RWPE2 (cell line): ENCODE measurements around the gene IRF2BPL.
A peak's percentile ranks its signal among the peaks of the same experiment; 100 is the strongest.

Source experiments
- ATAC-seq: fragments of 200-7000 bp; cut with Tn5 transposase; 3 replicates; pipeline ENCODE4 v1.9.1; 2021; ENCODE audit warnings: low read depth
- DNase-seq: peaks from one replicate; pipeline ENCODE4 v3.0.0-alpha.2; 2020; ENCODE audit warnings: low spot score
- H3K27ac ChIP-seq: fragments of 450-650 bp; 2 replicates; pipeline ENCODE4 v1.5.1; 2017; ENCODE audit warnings: mild to moderate bottlenecking; ENCODE audit not compliant: poor library complexity, severe bottlenecking
- H3K27me3 ChIP-seq: fragments of 250-450 bp; sonication (Bioruptor Pico); 2 replicates; pipeline ENCODE4 v1.5.1; 2021; ENCODE audit warnings: mild to moderate bottlenecking, moderate library complexity; ENCODE audit not compliant: insufficient read depth, poor library complexity, severe bottlenecking
- H3K36me3 ChIP-seq: fragments of 250-450 bp; sonication (Bioruptor Pico); 2 replicates; pipeline ENCODE4 v1.5.1; 2020; ENCODE audit warnings: low read depth, mild to moderate bottlenecking, moderate library complexity
- H3K4me1 ChIP-seq: fragments of 250-450 bp; sonication (Bioruptor Pico); 2 replicates; pipeline ENCODE4 v1.5.1; 2021; ENCODE audit warnings: mild to moderate bottlenecking, moderate library complexity; ENCODE audit not compliant: insufficient read depth, poor library complexity, severe bottlenecking
- H3K4me3 ChIP-seq: fragments of 250-450 bp; sonication (Bioruptor Pico); 2 replicates; pipeline ENCODE4 v1.5.1; 2021; ENCODE audit warnings: mild to moderate bottlenecking, moderate library complexity; ENCODE audit not compliant: severe bottlenecking
- H3K9me3 ChIP-seq: fragments of 250-450 bp; sonication (Bioruptor Pico); 2 replicates; pipeline ENCODE4 v1.5.1; 2021; ENCODE audit warnings: mild to moderate bottlenecking, moderate library complexity; ENCODE audit not compliant: severe bottlenecking
- TF ChIP-seq, protein P1 (sequence below): fragments of 450-650 bp; IDR thresholded peaks from one replicate; pipeline ENCODE4 v1.5.1; 2017; ENCODE audit warnings: mild to moderate bottlenecking, moderate library complexity; ENCODE audit not compliant: poor library complexity, severe bottlenecking

Gene IRF2BPL

DNA sequence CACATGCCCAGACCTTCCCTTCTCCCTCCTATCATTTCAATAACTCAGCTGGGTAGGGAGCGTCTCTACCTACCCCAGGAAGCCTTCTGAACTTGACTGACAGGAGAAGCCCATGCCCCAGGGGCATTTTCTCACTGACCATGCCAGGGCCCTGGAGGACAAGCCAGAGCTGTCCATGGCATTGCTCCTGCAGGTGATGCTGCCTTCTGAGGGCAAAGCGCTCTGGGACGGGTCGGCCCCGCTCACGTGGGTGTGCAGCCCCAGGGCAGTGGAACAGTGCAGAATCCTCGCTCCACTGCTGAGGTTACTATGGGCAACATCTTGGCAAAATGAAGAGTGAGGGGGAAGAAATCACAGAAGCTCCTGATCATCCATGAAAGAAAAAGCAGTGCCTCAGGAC is 41.0 kb upstream of the IRF2BPL start:
- Histone ChIP-seq H3K4me1 (peaks cover 14% of the 10 kb centered on the region), H3K27ac (no peak overlapping the region), H3K9me3 (no peaks in the 10 kb centered on the region), H3K36me3 (no peaks in the 10 kb centered on the region), H3K27me3 (no peaks in the 10 kb centered on the region), H3K4me3 (no peak overlapping the region)
- DNase-seq (no peak), ATAC-seq (no peak)
- TF ChIP-seq, protein P1, sequence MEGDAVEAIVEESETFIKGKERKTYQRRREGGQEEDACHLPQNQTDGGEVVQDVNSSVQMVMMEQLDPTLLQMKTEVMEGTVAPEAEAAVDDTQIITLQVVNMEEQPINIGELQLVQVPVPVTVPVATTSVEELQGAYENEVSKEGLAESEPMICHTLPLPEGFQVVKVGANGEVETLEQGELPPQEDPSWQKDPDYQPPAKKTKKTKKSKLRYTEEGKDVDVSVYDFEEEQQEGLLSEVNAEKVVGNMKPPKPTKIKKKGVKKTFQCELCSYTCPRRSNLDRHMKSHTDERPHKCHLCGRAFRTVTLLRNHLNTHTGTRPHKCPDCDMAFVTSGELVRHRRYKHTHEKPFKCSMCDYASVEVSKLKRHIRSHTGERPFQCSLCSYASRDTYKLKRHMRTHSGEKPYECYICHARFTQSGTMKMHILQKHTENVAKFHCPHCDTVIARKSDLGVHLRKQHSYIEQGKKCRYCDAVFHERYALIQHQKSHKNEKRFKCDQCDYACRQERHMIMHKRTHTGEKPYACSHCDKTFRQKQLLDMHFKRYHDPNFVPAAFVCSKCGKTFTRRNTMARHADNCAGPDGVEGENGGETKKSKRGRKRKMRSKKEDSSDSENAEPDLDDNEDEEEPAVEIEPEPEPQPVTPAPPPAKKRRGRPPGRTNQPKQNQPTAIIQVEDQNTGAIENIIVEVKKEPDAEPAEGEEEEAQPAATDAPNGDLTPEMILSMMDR, result no peak

DNA sequence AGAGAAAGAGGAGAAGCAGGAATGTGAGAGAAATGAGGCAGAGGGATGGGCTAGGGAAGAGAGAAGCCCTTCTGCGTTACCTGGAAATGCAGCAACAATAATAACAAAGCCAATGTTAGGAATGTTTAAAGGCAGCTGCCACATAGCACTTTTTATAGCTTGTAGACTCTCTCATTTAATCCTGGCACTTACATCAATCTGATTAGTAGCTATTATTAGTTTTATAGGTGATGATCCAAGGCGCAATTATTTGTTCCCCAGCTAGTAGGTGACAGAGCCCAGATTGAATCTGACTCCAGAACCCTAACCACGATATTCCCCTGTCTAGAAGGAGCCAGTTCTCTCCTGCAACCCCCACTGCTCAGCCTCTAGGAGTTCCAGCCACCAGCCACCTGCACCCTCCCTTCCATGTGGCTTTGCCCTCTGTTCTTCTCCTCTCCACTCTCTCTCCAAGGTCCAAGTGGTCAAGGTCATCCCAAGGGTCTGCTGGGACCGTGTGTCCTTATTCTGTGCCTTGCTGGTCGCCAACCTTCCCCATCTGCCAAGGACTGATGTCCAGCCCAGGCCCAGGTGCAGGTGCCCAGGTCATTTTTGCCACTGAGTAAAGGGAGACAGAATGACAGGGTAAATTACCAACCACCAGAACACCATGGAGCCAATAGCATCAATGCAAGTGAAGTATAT is 40.2 kb upstream of the IRF2BPL start:
- H3K27ac ChIP-seq, result no peak overlapping the region
- H3K4me3 ChIP-seq, result no peak overlapping the region

GRCh38 chr14:77067632-77068516 is 39.4 kb upstream of the IRF2BPL start:
- Histone ChIP-seq H3K4me3 (no peak overlapping the region), H3K27me3 (no peaks in the 10 kb centered on the region), H3K27ac (no peak overlapping the region), H3K9me3 (no peaks in the 10 kb centered on the region), H3K36me3 (no peaks in the 10 kb centered on the region), H3K4me1 (peaks cover 14% of the 10 kb centered on the region)
- TF ChIP-seq, protein P1, result peak; percentile 99
- ATAC-seq (peak; percentile 51), DNase-seq (no peak)

More for the DNA sequence above, 40.2 kb upstream of the IRF2BPL start:
- no peak for ATAC-seq
- Histone ChIP-seq H3K27me3 (no peaks in the 10 kb centered on the region), H3K9me3 (no peaks in the 10 kb centered on the region), H3K4me1 (peaks cover 14% of the 10 kb centered on the region), H3K36me3 (no peaks in the 10 kb centered on the region)
- no peak for DNase-seq
- TF ChIP-seq, protein P1, result peak; percentile 84

GRCh38 chr14:77066578-77067172 is 38.2 kb upstream of the IRF2BPL start:
- ATAC-seq, result no peak
- no peaks in the 10 kb centered on the region for H3K36me3 ChIP-seq

More at GRCh38 chr14:77066578-77067172, 38.2 kb upstream of the IRF2BPL start:
- no peak overlapping the region for H3K27ac ChIP-seq
- no peaks in the 10 kb centered on the region for H3K9me3 ChIP-seq
- H3K4me3 ChIP-seq, result no peak overlapping the region
- peaks cover 4% of the 10 kb centered on the region for H3K4me1 ChIP-seq
- H3K27me3 ChIP-seq, result no peaks in the 10 kb centered on the region
- DNase-seq, result no peak
- TF ChIP-seq, protein P1, result no peak
